Stomach (tissue), 4 donors: ENCODE results near the gene GRXCR1.

Source experiments
- EP300 ChIP-seq: sonication (generic); formaldehyde crosslinking; IDR thresholded peaks from one replicate; pipeline ENCODE4 v1.6.1; 2017; ENCODE audit warnings: antibody characterized with exemption
- TF ChIP-seq, protein P1 (sequence below), 7 experiments: fragments of 450-650 bp in 4 of 7; fragments of 200-600 bp in 3 of 7; sonication (generic) in 3 of 7; IDR thresholded peaks; one replicate each; pipeline ENCODE4 v1.5.1; 2016 to 2019; ENCODE audit warnings: antibody characterized with exemption in 7 of 7, control low read depth in 2 of 7, mild to moderate bottlenecking in 1 of 7

DNA sequence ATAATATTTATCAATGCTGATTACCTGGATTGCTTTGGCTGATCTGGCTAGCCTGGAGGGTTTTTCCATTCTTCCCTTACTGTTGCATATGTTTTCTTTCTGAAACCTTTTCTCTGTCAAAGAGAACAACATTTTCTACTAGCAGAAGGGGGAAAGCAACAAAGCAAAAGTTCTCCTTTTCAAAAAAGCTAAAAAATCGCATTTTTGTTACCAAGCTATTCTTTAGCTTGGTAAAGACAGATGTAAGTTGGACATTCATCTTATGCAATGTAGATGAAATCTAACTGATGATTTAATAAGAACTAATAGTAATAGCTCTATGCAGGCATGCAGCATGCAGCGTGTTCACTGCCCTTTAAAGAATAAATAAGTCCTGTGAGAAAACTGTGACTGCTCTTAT, at the start of gene GRXCR1:
- TF ChIP-seq, protein P1, sequence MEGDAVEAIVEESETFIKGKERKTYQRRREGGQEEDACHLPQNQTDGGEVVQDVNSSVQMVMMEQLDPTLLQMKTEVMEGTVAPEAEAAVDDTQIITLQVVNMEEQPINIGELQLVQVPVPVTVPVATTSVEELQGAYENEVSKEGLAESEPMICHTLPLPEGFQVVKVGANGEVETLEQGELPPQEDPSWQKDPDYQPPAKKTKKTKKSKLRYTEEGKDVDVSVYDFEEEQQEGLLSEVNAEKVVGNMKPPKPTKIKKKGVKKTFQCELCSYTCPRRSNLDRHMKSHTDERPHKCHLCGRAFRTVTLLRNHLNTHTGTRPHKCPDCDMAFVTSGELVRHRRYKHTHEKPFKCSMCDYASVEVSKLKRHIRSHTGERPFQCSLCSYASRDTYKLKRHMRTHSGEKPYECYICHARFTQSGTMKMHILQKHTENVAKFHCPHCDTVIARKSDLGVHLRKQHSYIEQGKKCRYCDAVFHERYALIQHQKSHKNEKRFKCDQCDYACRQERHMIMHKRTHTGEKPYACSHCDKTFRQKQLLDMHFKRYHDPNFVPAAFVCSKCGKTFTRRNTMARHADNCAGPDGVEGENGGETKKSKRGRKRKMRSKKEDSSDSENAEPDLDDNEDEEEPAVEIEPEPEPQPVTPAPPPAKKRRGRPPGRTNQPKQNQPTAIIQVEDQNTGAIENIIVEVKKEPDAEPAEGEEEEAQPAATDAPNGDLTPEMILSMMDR (IDR thresholded peaks at IDR 0.05), result no peak
- TF ChIP-seq EP300, result no peak
